GM12878 (cell line): ENCODE measurements around the gene CACTIN. TPM values are rescaled to one million over a fixed set of nuclear protein-coding genes. Genes with fewer than 3 reads are reported as not detected.
A peak's percentile ranks its signal among the peaks of the same experiment; 100 is the strongest.

Source experiments
- ATAC-seq: fragments of 200-7000 bp; cut with Tn5 transposase; 3 replicates; pipeline ENCODE4 v1.9.1; 2020; ENCODE audit warnings: mild to moderate bottlenecking, moderate library complexity
- BruUV-seq: library from RNA; stranded (reverse); fragments of 400-500 nt; replicated peaks from 2 replicates; lab custom pipeline; 2021; lab: Mats Ljungman, UMichigan
- CTCF ChIA-PET: fragments of 300-600 bp; sonication (Branson Sonifier 250); formaldehyde crosslinking; extraction: SDS; loops from one replicate; lab custom pipeline; 2021; ENCODE audit warnings: inconsistent platforms; lab: Yijun Ruan, JAX
- POLR2A ChIA-PET: fragments of 350-600 bp; formaldehyde crosslinking; extraction: SDS; loops from one replicate; lab custom pipeline; 2021; ENCODE audit warnings: inconsistent platforms; lab: Charles Lee
- RAD21 ChIA-PET: fragments of 300-600 bp; sonication (Branson Sonifier 250); formaldehyde crosslinking; loops from one replicate; lab custom pipeline; 2023; ENCODE audit warnings: antibody characterized with exemption; ENCODE audit not compliant: unreplicated experiment; lab: Charles Lee
- SMC1A ChIA-PET: fragments of 300-600 bp; sonication (Branson Sonifier 250); formaldehyde crosslinking; loops from one replicate; lab custom pipeline; 2023; ENCODE audit not compliant: unreplicated experiment, uncharacterized antibody; lab: Charles Lee
- DNase-seq: peaks from one replicate; pipeline ENCODE4 v3.0.0-alpha.2; 2011; ENCODE audit warnings: low read depth, low spot score
- FAIRE-seq: peaks from 3 replicates; lab custom pipeline; 2011; peaks lifted over from hg19 to GRCh38; lab: Jason Lieb, UNC
- H2AFZ ChIP-seq: 2 replicates; pipeline ENCODE4 v1.6.0; 2011; ENCODE audit warnings: low read depth, low read length, control low read depth; ENCODE audit not compliant: control insufficient read depth
- H3K27ac ChIP-seq: 2 replicates; pipeline ENCODE4 v1.5.1; 2011; ENCODE audit warnings: control low read depth; ENCODE audit not compliant: control insufficient read depth, insufficient read depth
- H3K27me3 ChIP-seq, 2 experiments: replicated peaks in 1 of 2; 2 replicates each; pipeline versions ENCODE4 v1.6.0 to v1.6.1; 2011; ENCODE audit warnings: low read length in 1 of 2; ENCODE audit not compliant: control insufficient read depth in 2 of 2, insufficient read depth in 2 of 2
- H3K36me3 ChIP-seq, 2 experiments: 2 replicates each; pipeline ENCODE4 v1.5.1; 2011; ENCODE audit warnings: low read length in 1 of 2; ENCODE audit not compliant: control insufficient read depth in 2 of 2, insufficient read depth in 2 of 2
- H3K4me1 ChIP-seq: 2 replicates; pipeline ENCODE4 v1.6.1; 2011; ENCODE audit warnings: mild to moderate bottlenecking, low read length, moderate library complexity, mixed read lengths; ENCODE audit not compliant: control insufficient read depth, insufficient read depth
- H3K4me2 ChIP-seq: 2 replicates; pipeline ENCODE4 v1.6.0; 2011; ENCODE audit warnings: control low read depth; ENCODE audit not compliant: control insufficient read depth, insufficient read depth
- H3K4me3 ChIP-seq: fragments of 200-600 bp; sonication (generic); 2 replicates; pipeline ENCODE4 v1.5.1; 2016
- H3K79me2 ChIP-seq: 2 replicates; pipeline ENCODE4 v1.6.0; 2011; ENCODE audit warnings: low read length; ENCODE audit not compliant: control insufficient read depth, insufficient read depth
- H3K9ac ChIP-seq: 2 replicates; pipeline ENCODE4 v1.8.0; 2011; ENCODE audit warnings: low read length, control low read depth, mixed read lengths; ENCODE audit not compliant: control insufficient read depth, insufficient read depth
- H3K9me3 ChIP-seq: replicated peaks from 3 replicates; pipeline ENCODE4 v1.5.1; 2011; ENCODE audit warnings: mild to moderate bottlenecking, low read length; ENCODE audit not compliant: control insufficient read depth, insufficient read depth
- H4K20me1 ChIP-seq: 2 replicates; pipeline ENCODE4 v1.6.0; 2011; ENCODE audit not compliant: control insufficient read depth, insufficient read depth
- BCL11A ChIP-seq: IDR thresholded peaks from 2 replicates; pipeline ENCODE4 v1.6.1; 2011; ENCODE audit warnings: low read depth, low read length
- BHLHE40 ChIP-seq, 2 experiments: fragments of 450-650 bp in 1 of 2; IDR thresholded peaks; 2 replicates each; pipeline ENCODE4 v1.6.1; 2011 to 2017; ENCODE audit warnings: low read depth in 2 of 2, borderline replicate concordance in 1 of 2, improper control_type of control experiment in 1 of 2, low read length in 1 of 2, mild to moderate bottlenecking in 1 of 2
- EED ChIP-seq: sonication (generic); IDR thresholded peaks from 2 replicates; pipeline ENCODE4 v1.6.1; 2016; ENCODE audit warnings: antibody characterized with exemption, low read depth
- SREBF1 ChIP-seq: IDR thresholded peaks from 2 replicates; pipeline ENCODE4 v1.6.1; 2012; ENCODE audit warnings: mild to moderate bottlenecking, low read length
- TAF1 ChIP-seq: IDR thresholded peaks from 2 replicates; pipeline ENCODE4 v1.6.1; 2011; ENCODE audit warnings: mild to moderate bottlenecking, low read depth, low read length, borderline replicate concordance
- WRNIP1 ChIP-seq: IDR thresholded peaks from 2 replicates; pipeline ENCODE4 v1.6.1; 2011; ENCODE audit warnings: low read depth, low read length, improper control_type of control experiment, borderline replicate concordance
- YY1 ChIP-seq: IDR thresholded peaks from 2 replicates; pipeline ENCODE4 v1.6.1; 2011; ENCODE audit warnings: low read depth, mild to moderate bottlenecking, low read length
- ZNF217 ChIP-seq: fragments of 450-650 bp; IDR thresholded peaks from 2 replicates; pipeline ENCODE4 v1.6.1; 2017; ENCODE audit warnings: antibody characterized with exemption, mild to moderate bottlenecking
- WGBS: methylation state at CpG from one replicate; pipeline ENCODE4 v1.1.6; 2016; ENCODE audit warnings: low lambda C conversion rate; ENCODE audit not compliant: insufficient replicate concordance, insufficient coverage; ENCODE audit errors: missing lambda C conversion rate; 5-methylcytosine and 5-hydroxymethylcytosine counted together
- in situ Hi-C: fragments of 300-500 bp; cut with MboI; formaldehyde crosslinking; loops from 9 replicates; pipeline ENCODE4 v1.14.3; 2018; ENCODE audit warnings: mixed read lengths
- intact Hi-C: fragments of 100-400 bp; cut with micrococcal nuclease; formaldehyde crosslinking; loops from one replicate; pipeline ENCODE4 v1.14.2; 2022; ENCODE audit not compliant: unreplicated experiment
- polyA plus RNA-seq, 11 experiments: library from polyadenylated mRNA; depleted of rRNA in 4 of 11; unstranded in 6 of 11; stranded (reverse) in 5 of 11; fragments of >200 nt; fragmentation: Nextera tagmentation in 4 of 11; fragmentation: Illumina TruSeq in 1 of 11; extraction: Ambion mirVana in 4 of 11; extraction: Trizol in 1 of 11; gene quantifications; 1 replicate in 1 of 11; 2 replicates in 10 of 11; pipeline versions ENCODE4 v1.2.1 to v1.2.3, GENCODE V29; 2011 to 2016; ENCODE audit warnings: inconsistent platforms in 2 of 11, missing spikeins in 2 of 11, low read depth in 1 of 11
- total RNA-seq, 4 experiments: library from RNA; depleted of rRNA in 3 of 4; stranded (reverse); fragments of >200 nt in 3 of 4; fragmentation: Illumina TruSeq in 1 of 4; extraction: Trizol in 1 of 4; gene quantifications; 2 replicates each; pipeline versions ENCODE4 v1.2.1 to v1.2.3, GENCODE V29; 2013 to 2021
- TF ChIP-seq, protein P1 (sequence below): fragments of 450-650 bp; conservative IDR thresholded peaks from 2 replicates; pipeline ENCODE4 v1.6.1; 2017; ENCODE audit warnings: mild to moderate bottlenecking, moderate library complexity
- TF ChIP-seq, protein P2 (sequence below): IDR thresholded peaks from 2 replicates; pipeline ENCODE4 v1.6.1; 2012; ENCODE audit warnings: low read depth, low read length, improper control_type of control experiment
- TF ChIP-seq, protein P3 (sequence below): IDR thresholded peaks from 2 replicates; pipeline ENCODE4 v1.6.1; 2011; ENCODE audit warnings: mild to moderate bottlenecking, low read depth, low read length, moderate library complexity; ENCODE audit not compliant: insufficient replicate concordance

Gene CACTIN
- total and polyA plus RNA-seq, 10 of the 15 experiments (the other 5 are each of a cell fraction or from before 2014, with no cell fraction given): 0.40 to 31.4 (median 12.5) TPM

DNA sequence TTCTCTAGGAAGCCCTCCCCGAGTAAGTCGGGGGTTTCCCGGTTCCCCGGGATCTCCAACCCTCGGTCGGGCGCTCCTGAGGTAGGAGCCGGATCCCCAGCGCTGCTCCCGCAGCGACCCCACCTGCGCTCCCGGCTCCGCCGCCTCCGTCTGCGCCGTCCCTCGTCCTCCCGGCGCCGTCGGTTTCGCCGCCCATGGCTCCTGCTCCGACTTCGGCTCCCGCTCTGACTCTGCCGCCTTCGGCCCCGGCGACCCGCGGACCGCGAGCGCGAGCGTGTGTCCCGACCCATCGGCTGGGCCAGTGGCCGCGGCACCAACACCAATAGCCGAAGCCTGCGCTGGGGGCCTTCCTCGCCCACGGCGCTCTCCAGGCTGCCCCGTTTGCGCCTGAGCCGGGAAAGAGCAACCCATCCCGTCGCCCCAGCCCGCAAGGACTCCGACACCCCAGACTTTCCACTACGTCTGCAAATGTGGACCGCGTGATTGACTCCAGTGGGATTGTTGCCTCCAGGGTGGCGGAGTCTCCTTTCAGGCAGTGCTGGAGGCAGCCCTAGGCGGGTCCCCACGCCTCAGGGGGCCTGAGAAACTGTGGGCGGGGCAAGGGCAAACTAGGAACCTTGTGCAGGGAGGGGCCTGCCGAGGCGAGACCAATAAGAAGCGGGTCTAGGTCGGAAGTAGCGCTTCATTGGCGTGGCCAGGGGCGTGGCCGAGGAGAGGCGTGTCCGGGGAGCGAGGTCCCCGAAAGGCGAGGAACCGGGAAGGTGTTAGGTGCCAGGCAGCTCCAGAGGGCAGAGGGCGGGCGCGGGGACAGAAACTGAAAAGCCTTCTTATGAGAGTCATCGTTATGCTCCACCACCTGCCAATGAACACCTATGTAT lies at the start of gene CACTIN (continued):
- TF ChIP-seq, protein P1, sequence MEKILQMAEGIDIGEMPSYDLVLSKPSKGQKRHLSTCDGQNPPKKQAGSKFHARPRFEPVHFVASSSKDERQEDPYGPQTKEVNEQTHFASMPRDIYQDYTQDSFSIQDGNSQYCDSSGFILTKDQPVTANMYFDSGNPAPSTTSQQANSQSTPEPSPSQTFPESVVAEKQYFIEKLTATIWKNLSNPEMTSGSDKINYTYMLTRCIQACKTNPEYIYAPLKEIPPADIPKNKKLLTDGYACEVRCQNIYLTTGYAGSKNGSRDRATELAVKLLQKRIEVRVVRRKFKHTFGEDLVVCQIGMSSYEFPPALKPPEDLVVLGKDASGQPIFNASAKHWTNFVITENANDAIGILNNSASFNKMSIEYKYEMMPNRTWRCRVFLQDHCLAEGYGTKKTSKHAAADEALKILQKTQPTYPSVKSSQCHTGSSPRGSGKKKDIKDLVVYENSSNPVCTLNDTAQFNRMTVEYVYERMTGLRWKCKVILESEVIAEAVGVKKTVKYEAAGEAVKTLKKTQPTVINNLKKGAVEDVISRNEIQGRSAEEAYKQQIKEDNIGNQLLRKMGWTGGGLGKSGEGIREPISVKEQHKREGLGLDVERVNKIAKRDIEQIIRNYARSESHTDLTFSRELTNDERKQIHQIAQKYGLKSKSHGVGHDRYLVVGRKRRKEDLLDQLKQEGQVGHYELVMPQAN: peak; percentile 95
- TF ChIP-seq EED (0 out of 2 replicates have a peak, but pooled peaks have one; percentile 42), BHLHE40 (IDR thresholded peaks at IDR 0.05; ENCODE audit: borderline replicate concordance in 1 of 2, low read depth in 2 of 2, low read length in 1 of 2) (peak; percentile 3 to 48; a peak in 2 of 4 replicates), WRNIP1 (no peak)

- Histone ChIP-seq H3K36me3 (no peaks in the 10 kb centered on the region; a peak in 1 of 4 replicates), H3K4me1 (peaks cover 15% of the 10 kb centered on the region), H3K9ac (no peak overlapping the region), H3K27ac (no peak overlapping the region), H4K20me1 (no peaks in the 10 kb centered on the region; the same call in none of the 2 replicates), H3K9me3 (no peaks in the 10 kb centered on the region), H2AFZ (no peak overlapping the region), H3K27me3 (no peaks in the 10 kb centered on the region), H3K79me2 (no peaks in the 10 kb centered on the region), H3K4me3 (no peak overlapping the region), H3K4me2 (no peak overlapping the region)
- DNase-seq: no peak
- intact Hi-C loops: no loop called here
- RAD21 ChIA-PET: no interaction called here
- TF ChIP-seq, protein P2, sequence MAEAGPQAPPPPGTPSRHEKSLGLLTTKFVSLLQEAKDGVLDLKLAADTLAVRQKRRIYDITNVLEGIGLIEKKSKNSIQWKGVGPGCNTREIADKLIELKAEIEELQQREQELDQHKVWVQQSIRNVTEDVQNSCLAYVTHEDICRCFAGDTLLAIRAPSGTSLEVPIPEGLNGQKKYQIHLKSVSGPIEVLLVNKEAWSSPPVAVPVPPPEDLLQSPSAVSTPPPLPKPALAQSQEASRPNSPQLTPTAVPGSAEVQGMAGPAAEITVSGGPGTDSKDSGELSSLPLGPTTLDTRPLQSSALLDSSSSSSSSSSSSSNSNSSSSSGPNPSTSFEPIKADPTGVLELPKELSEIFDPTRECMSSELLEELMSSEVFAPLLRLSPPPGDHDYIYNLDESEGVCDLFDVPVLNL: no peak
- no peak for TF ChIP-seq ZNF217
- no peak for TF ChIP-seq BCL11A
- TF ChIP-seq SREBF1: no peak
- TF ChIP-seq, protein P3, sequence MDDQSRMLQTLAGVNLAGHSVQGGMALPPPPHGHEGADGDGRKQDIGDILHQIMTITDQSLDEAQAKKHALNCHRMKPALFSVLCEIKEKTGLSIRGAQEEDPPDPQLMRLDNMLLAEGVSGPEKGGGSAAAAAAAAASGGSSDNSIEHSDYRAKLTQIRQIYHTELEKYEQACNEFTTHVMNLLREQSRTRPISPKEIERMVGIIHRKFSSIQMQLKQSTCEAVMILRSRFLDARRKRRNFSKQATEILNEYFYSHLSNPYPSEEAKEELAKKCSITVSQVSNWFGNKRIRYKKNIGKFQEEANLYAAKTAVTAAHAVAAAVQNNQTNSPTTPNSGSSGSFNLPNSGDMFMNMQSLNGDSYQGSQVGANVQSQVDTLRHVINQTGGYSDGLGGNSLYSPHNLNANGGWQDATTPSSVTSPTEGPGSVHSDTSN: no peak
- no peak for TF ChIP-seq WRNIP1
- TF ChIP-seq TAF1: no peak
- no peak for TF ChIP-seq YY1
- FAIRE-seq: no peak
- in situ Hi-C loops: no loop called here
- POLR2A ChIA-PET: no interaction called here
- CTCF ChIA-PET: no interaction called here
- no peak for ATAC-seq
- TSS peak; percentile 52 for BruUV-seq
- SMC1A ChIA-PET: no interaction called here
- 82% methylated on average over 13 of the region's 13 CpGs for WGBS
Observed at GRCh38 chr19:3674784-3675543, 48.4 kb upstream of the CACTIN start.
